Measurements from ENCODE around the gene HPF1. TPM values are rescaled to one million over a fixed set of nuclear protein-coding genes. Genes with fewer than 3 reads are reported as not detected.

HPF1 gene
- total and polyA plus RNA-seq, 2 of the 8 experiments (the other 6 are each of a cell fraction or from before 2014, with no cell fraction given), result 14.1 to 32.5 TPM

DNA sequence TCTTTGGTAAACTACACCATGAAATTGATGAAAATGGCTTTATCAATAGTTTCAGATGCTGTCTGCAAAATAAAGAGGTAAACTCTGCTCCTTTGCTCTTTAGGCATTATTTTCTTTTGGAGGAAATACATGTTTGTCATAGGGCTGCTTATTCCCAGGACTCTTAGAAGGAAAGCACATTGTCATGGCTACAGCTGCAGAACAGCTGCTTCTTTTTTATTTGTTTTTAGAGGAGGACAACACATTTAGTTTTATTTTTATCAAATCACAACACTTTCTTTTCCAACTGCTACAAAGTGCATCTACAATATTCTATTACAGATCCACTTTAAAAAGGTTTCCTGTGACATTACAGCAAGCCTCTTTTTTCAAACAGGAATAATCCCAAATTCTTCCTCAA is 12.7 kb upstream of the HPF1 start (continued):
- TF ChIP-seq EP300 (IDR thresholded peaks at IDR 0.05; ENCODE audit: borderline replicate concordance in 1 of 2, low read depth in 2 of 2, low read length in 2 of 2) (no peak), RNF2 (IDR thresholded peaks at IDR 0.05; ENCODE audit: borderline replicate concordance, low read depth, low read length, missing control alignments, poor library complexity, severe bottlenecking) (no peak), TEAD4 (IDR thresholded peaks at IDR 0.05; ENCODE audit: low read depth, low read length) (no peak)
